Bronchial epithelial cell (primary cell): ENCODE results near the gene ADGRF1. TPM values are rescaled to one million over a fixed set of nuclear protein-coding genes. Genes with fewer than 3 reads are reported as not detected.

Experiments used
- DNase-seq: peaks from one replicate; pipeline ENCODE4 v3.0.0-alpha.2; 2010; ENCODE audit warnings: low read depth
- FAIRE-seq: peaks from 2 replicates; lab custom pipeline; 2011; peaks lifted over from hg19 to GRCh38; lab: Jason Lieb, UNC
- H3K27me3 ChIP-seq: 2 replicates; pipeline ENCODE4 v1.5.1; 2011; ENCODE audit warnings: low read length; ENCODE audit not compliant: control insufficient read depth, insufficient read depth
- H3K36me3 ChIP-seq: 2 replicates; pipeline ENCODE4 v1.5.1; 2011; ENCODE audit warnings: low read length; ENCODE audit not compliant: control insufficient read depth, insufficient read depth
- H3K4me3 ChIP-seq: 2 replicates; pipeline ENCODE4 v1.5.1; 2011; ENCODE audit warnings: mild to moderate bottlenecking, low read depth, low read length, control low read depth
- total RNA-seq: library from RNA; depleted of rRNA; stranded (reverse); fragments of >200 nt; gene quantifications from 2 replicates; pipeline ENCODE4 v1.2.1, GENCODE V29; 2014
- TF ChIP-seq, protein P1 (sequence below): IDR thresholded peaks from 2 replicates; pipeline ENCODE4 v1.5.1; 2011; ENCODE audit warnings: mild to moderate bottlenecking, moderate library complexity, low read length, control low read depth, inconsistent platforms; ENCODE audit not compliant: insufficient read depth, severe bottlenecking

ADGRF1 gene
- total RNA-seq, 1 donor from 2014 or later = 5.5 TPM

DNA sequence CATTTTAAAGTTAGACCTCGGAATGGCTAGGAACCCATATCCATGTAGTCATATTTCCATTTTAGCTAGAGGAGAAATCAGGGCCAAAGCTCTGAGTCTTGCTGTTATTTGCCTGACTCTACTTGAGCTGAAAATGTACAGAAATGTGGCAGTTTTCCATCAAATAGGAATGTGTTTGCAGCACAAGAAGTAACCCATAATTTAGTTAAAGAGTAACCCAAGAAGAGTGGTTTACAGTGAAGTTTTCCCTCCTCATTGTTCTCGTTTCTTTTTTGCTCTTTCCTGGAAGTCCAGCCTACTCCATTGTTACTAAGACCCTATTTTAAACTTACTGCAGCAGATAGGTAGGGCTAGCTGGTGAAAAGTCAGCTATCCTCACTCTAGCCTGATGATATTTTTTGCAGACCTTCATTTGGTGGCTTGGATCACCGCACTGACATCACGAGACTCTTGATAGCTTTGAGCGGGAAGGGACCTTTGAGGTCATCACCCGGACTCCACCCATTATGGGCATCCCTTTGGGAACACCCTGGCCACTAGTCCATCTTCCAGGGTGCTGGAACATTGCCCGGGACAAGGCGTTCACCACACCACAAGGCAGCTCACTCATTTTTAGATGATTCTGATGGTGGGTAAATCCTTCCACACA, 92.4 kb downstream of the ADGRF1 start:
- Histone ChIP-seq H3K4me3 (no peak overlapping the region), H3K27me3 (peaks cover 2% of the 10 kb centered on the region), H3K36me3 (no peaks in the 10 kb centered on the region)
- TF ChIP-seq, protein P1, sequence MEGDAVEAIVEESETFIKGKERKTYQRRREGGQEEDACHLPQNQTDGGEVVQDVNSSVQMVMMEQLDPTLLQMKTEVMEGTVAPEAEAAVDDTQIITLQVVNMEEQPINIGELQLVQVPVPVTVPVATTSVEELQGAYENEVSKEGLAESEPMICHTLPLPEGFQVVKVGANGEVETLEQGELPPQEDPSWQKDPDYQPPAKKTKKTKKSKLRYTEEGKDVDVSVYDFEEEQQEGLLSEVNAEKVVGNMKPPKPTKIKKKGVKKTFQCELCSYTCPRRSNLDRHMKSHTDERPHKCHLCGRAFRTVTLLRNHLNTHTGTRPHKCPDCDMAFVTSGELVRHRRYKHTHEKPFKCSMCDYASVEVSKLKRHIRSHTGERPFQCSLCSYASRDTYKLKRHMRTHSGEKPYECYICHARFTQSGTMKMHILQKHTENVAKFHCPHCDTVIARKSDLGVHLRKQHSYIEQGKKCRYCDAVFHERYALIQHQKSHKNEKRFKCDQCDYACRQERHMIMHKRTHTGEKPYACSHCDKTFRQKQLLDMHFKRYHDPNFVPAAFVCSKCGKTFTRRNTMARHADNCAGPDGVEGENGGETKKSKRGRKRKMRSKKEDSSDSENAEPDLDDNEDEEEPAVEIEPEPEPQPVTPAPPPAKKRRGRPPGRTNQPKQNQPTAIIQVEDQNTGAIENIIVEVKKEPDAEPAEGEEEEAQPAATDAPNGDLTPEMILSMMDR = no peak
- DNase-seq (no peak), FAIRE-seq (no peak)

DNA sequence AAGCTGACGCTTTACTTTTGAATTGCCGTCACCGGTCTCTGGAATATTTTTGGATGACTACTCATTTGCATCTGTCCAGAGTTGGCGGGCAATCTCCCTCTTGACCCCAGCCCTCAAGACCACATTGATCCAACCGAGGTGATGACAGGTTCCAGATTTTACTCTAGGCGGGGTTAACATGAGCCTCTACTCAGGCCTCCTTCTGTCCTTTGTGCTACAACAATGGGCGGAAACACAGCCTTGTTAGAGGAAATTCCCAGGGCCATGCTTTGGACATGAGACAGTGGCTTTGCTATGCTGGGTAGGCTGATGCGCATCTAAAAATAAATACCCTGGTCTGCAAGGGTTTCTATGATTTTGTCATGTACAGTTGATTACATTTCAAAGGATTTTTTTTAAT, 93.4 kb downstream of the ADGRF1 start:
- peaks cover 2% of the 10 kb centered on the region for H3K27me3 ChIP-seq
- no peak overlapping the region for H3K4me3 ChIP-seq
- FAIRE-seq (no peak), DNase-seq (no peak)
- TF ChIP-seq, protein P1 = no peak
- no peaks in the 10 kb centered on the region for H3K36me3 ChIP-seq

Other genes with a start within 250 kb of the ADGRF1 start
- gene MEP1A, start 248.9 kb downstream of the ADGRF1 start, total RNA-seq = not detected in 2 replicates
- gene ADGRF5, start 120.4 kb downstream of the ADGRF1 start, total RNA-seq = not detected in 2 replicates